ENCODE measurements around the gene SHROOM2.

Gene SHROOM2

GRCh38 chrX:9821572-9821971 is 35.3 kb downstream of the SHROOM2 start:
- H3K4me3 ChIP-seq (ENCODE audit: low read depth, low read length), result no peak overlapping the region
- TF ChIP-seq CTCF (IDR thresholded peaks at IDR 0.05; ENCODE audit: low read depth, low read length), result no peak

- no peak overlapping the region for H3K4me3 ChIP-seq (ENCODE audit: low read depth, low read length)
- no peak for TF ChIP-seq CTCF (IDR thresholded peaks at IDR 0.05; ENCODE audit: low read depth, low read length)
Observed at GRCh38 chrX:9824554-9824953, 38.3 kb downstream of the SHROOM2 start.

GRCh38 chrX:9825129-9825790 is 39.0 kb downstream of the SHROOM2 start:
- TF ChIP-seq CTCF (IDR thresholded peaks at IDR 0.05; ENCODE audit: low read depth, low read length), result no peak

GRCh38 chrX:9825966-9826365 is 39.7 kb downstream of the SHROOM2 start:
- H3K4me3 ChIP-seq (ENCODE audit: low read depth, low read length), result no peak overlapping the region
- no peak for TF ChIP-seq CTCF (IDR thresholded peaks at IDR 0.05; ENCODE audit: low read depth, low read length)

More at GRCh38 chrX:9825129-9825790, 39.0 kb downstream of the SHROOM2 start:
- H3K4me3 ChIP-seq (ENCODE audit: low read depth, low read length), result no peak overlapping the region

- TF ChIP-seq CTCF (IDR thresholded peaks at IDR 0.05; ENCODE audit: low read depth, low read length), result no peak
- no peak overlapping the region for H3K4me3 ChIP-seq (ENCODE audit: low read depth, low read length)
Observed at GRCh38 chrX:9829308-9830267, 43.4 kb downstream of the SHROOM2 start.

GRCh38 chrX:9832811-9833210 is 46.6 kb downstream of the SHROOM2 start:
- no peak overlapping the region for H3K4me3 ChIP-seq (ENCODE audit: low read depth, low read length)
- TF ChIP-seq CTCF (IDR thresholded peaks at IDR 0.05; ENCODE audit: low read depth, low read length), result no peak
